ENCODE results near the gene RPAP3.

Gene RPAP3

DNA sequence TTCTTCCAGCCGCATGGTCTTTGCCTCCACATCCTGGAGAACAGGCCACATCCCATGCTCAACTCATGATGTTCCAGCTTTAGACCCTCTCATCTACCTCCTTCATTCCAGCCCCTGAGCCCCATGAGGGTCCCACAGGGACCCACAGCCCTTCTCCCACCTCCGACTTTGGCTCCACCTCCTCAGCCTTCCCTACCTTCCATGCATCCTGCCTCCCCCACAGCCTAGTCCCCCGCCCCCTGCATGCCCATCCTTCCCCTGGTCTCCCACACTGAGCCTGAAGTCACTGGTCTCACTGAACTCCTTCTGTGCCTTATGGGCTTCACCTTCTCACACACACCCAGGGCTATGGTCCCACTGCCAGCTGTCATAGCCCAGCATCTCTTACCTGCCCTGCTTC is 43.1 kb upstream of the RPAP3 start:
- Histone ChIP-seq H3K4me1 (ENCODE audit: control insufficient read depth, insufficient read depth, low read length, poor library complexity, severe bottlenecking) (no peaks in the 10 kb centered on the region), H3K27ac (ENCODE audit: insufficient read depth, low read length, poor library complexity, severe bottlenecking) (no peak overlapping the region), H3K9me3 (ENCODE audit: control insufficient read depth, low read length) (no peaks in the 10 kb centered on the region), H3K27me3 (replicated peaks; ENCODE audit: control insufficient read depth, insufficient read depth, low read length, poor library complexity, severe bottlenecking) (no peaks in the 10 kb centered on the region), H3K4me3 (ENCODE audit: insufficient read depth, low read depth, low read length, poor library complexity, severe bottlenecking) (no peak overlapping the region), H3K36me3 (ENCODE audit: control insufficient read depth, insufficient read depth, low read length) (no peaks in the 10 kb centered on the region)
- no peak for DNase-seq

DNA sequence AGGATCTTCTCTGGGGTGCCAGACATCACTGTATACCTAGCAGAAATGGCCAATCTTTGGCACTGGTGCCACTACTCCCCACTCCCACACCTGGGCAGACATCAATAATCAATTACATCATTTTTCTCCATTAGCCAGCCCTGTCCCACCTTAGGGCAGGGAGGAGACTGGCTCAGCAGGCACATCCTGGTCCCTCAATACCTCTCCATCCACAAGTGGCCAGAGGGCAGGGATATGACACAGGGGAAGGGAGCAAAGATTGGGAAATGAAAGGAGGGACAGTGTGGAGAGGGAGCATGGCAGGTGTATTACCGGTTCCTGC is 42.6 kb upstream of the RPAP3 start:
- no peaks in the 10 kb centered on the region for H3K9me3 ChIP-seq (ENCODE audit: control insufficient read depth, low read length)
- no peak for DNase-seq
- H3K36me3 ChIP-seq (ENCODE audit: control insufficient read depth, insufficient read depth, low read length) = no peaks in the 10 kb centered on the region
- H3K27me3 ChIP-seq (replicated peaks; ENCODE audit: control insufficient read depth, insufficient read depth, low read length, poor library complexity, severe bottlenecking) = no peaks in the 10 kb centered on the region
- H3K27ac ChIP-seq (ENCODE audit: insufficient read depth, low read length, poor library complexity, severe bottlenecking) = no peak overlapping the region
- no peaks in the 10 kb centered on the region for H3K4me1 ChIP-seq (ENCODE audit: control insufficient read depth, insufficient read depth, low read length, poor library complexity, severe bottlenecking)
- H3K4me3 ChIP-seq (ENCODE audit: insufficient read depth, low read depth, low read length, poor library complexity, severe bottlenecking) = no peak overlapping the region

DNA sequence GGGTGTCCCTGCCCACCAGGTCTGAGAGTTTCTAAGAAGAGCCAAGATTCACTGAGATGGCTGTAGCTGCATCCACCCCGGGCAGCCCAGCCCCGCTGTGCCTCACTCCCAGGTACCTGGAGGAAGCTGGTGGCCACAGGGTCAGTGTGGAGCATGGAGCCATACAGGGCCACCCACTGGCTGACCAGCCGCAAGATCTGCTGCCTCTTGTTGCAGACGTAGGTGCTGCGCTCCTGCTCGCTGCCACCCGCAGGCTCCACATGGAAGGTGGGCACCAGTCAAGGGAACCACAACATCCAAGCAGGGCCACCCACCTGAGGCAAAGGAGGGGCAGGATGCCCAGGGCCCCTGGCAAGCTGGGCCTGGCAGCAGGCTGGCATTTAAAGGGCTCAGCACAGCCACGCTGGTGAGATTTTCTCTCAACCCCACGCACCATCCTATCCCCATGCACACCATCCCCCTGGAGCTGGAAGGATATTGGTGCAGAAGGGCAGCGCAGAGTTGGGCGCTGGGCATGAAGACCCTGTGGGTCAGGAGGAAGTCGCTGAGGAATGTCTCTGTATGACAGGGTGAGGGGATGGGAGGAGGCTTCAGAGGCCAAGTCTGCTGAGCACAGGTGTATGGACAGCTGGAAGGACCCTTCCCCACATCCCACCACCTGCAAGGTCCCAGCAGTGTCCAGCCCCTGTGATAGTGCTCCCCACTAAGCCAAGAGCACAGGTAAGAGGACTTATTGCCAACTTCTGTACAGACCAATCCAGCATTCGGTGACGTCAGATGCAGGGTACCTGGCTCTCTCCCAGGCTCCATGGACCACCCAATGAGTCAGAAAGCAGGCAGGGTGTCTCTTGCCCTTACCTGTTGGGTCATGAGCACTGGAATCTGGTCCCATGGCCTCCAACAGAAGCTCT is 42.0 kb upstream of the RPAP3 start:
- no peaks in the 10 kb centered on the region for H3K36me3 ChIP-seq (ENCODE audit: control insufficient read depth, insufficient read depth, low read length)
- H3K27ac ChIP-seq (ENCODE audit: insufficient read depth, low read length, poor library complexity, severe bottlenecking) = no peak overlapping the region
- H3K4me3 ChIP-seq (ENCODE audit: insufficient read depth, low read depth, low read length, poor library complexity, severe bottlenecking) = no peak overlapping the region
- no peak for DNase-seq
- H3K27me3 ChIP-seq (replicated peaks; ENCODE audit: control insufficient read depth, insufficient read depth, low read length, poor library complexity, severe bottlenecking) = no peaks in the 10 kb centered on the region
- H3K4me1 ChIP-seq (ENCODE audit: control insufficient read depth, insufficient read depth, low read length, poor library complexity, severe bottlenecking) = no peaks in the 10 kb centered on the region
- H3K9me3 ChIP-seq (ENCODE audit: control insufficient read depth, low read length) = no peaks in the 10 kb centered on the region

DNA sequence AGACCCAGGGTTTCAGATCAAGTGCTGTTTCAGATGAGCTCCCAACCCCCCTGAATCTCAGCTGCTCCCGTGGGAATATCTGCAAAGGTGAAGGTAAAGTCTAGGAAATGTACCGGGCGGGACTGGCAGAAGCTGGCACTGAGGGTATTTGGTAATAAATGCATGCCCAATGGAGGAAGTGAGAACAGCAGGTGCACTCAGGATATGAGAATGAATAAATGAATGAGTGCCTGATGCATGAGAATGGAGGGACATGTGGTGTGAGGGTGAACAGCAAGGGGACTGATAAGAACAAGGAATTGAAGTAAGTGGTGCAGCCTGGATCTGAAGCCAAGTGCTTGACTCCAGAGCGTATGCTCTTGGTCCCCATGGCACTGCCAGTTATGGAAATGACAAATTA is 41.3 kb upstream of the RPAP3 start:
- Histone ChIP-seq H3K4me1 (ENCODE audit: control insufficient read depth, insufficient read depth, low read length, poor library complexity, severe bottlenecking) (no peaks in the 10 kb centered on the region), H3K27me3 (replicated peaks; ENCODE audit: control insufficient read depth, insufficient read depth, low read length, poor library complexity, severe bottlenecking) (no peaks in the 10 kb centered on the region), H3K36me3 (ENCODE audit: control insufficient read depth, insufficient read depth, low read length) (no peaks in the 10 kb centered on the region), H3K27ac (ENCODE audit: insufficient read depth, low read length, poor library complexity, severe bottlenecking) (no peak overlapping the region), H3K4me3 (ENCODE audit: insufficient read depth, low read depth, low read length, poor library complexity, severe bottlenecking) (no peak overlapping the region), H3K9me3 (ENCODE audit: control insufficient read depth, low read length) (no peaks in the 10 kb centered on the region)
- no peak for DNase-seq

DNA sequence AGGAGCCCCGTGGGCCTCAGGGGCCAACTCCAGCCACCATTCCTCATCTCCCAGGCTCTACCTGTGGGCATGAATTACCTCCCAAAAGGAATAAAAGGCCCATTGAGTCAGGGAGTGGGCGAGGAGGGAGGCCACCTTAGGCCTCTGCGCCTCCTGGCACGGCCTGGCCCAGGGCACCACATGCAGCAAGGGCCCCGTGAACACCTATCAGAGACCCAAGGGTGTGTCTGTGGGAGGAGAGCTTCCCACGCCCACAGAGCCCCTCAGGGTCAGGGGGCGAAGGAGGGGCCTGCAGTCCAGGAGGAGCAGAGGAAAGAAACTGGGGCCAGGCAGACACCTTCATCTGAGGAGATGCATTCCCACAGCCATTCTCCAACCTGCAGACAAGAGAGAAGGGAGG is 40.7 kb upstream of the RPAP3 start:
- Histone ChIP-seq H3K9me3 (ENCODE audit: control insufficient read depth, low read length) (no peaks in the 10 kb centered on the region), H3K4me1 (ENCODE audit: control insufficient read depth, insufficient read depth, low read length, poor library complexity, severe bottlenecking) (peaks cover 6% of the 10 kb centered on the region), H3K36me3 (ENCODE audit: control insufficient read depth, insufficient read depth, low read length) (no peaks in the 10 kb centered on the region), H3K27ac (ENCODE audit: insufficient read depth, low read length, poor library complexity, severe bottlenecking) (no peak overlapping the region), H3K27me3 (replicated peaks; ENCODE audit: control insufficient read depth, insufficient read depth, low read length, poor library complexity, severe bottlenecking) (no peaks in the 10 kb centered on the region), H3K4me3 (ENCODE audit: insufficient read depth, low read depth, low read length, poor library complexity, severe bottlenecking) (no peak overlapping the region)
- DNase-seq = no peak

DNA sequence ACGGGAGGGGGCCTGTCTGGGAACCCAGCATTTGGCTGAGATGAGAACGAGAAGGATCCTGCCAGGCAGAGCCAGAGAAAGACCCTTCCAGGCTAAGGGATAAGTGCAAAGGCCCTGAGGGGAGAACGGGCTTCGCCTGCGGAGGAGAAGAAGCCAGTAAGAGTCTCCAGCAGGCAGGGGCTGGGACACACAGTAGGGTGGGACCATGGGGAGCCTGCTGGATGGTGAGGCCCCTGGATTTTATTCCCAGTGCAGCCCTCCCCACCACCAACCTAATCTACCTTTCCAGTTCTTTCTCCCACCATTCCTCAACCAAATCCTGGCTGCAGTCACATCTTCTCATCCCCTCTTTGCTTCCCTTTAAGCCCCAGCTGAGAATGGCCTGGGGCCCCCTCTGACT is 40.2 kb upstream of the RPAP3 start:
- Histone ChIP-seq H3K4me3 (ENCODE audit: insufficient read depth, low read depth, low read length, poor library complexity, severe bottlenecking) (no peak overlapping the region), H3K9me3 (ENCODE audit: control insufficient read depth, low read length) (no peaks in the 10 kb centered on the region), H3K4me1 (ENCODE audit: control insufficient read depth, insufficient read depth, low read length, poor library complexity, severe bottlenecking) (peaks cover 10% of the 10 kb centered on the region), H3K36me3 (ENCODE audit: control insufficient read depth, insufficient read depth, low read length) (no peaks in the 10 kb centered on the region), H3K27ac (ENCODE audit: insufficient read depth, low read length, poor library complexity, severe bottlenecking) (no peak overlapping the region), H3K27me3 (replicated peaks; ENCODE audit: control insufficient read depth, insufficient read depth, low read length, poor library complexity, severe bottlenecking) (no peaks in the 10 kb centered on the region)
- no peak for DNase-seq

DNA sequence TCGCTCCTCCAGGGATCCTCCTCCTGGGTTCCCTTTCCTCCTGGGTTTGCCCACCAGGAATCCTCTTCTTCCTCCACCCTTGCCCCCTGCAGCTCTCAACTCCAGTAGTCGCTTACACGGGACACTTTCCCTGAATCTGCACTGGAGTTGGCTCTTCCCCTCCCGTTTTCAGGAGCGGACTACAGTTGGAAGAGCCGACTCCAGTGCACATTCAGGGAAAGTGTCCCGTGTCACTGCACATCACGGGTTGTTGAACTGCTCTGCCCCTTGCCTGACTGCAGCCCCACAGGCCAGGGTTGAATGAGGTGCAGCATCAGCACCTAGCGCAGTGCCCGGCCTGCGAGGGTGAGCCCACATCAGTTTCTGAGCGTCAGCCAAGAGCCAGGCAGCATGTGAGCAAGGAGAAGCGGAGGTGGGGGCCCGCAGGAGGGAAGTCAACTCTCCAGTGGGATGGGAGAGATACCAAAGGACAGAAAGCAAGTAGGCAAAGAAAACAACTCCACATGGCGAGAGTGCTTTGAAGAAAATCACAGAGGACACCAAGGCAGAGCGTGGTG is 39.7 kb upstream of the RPAP3 start:
- DNase-seq = no peak
- H3K9me3 ChIP-seq (ENCODE audit: control insufficient read depth, low read length) = no peaks in the 10 kb centered on the region
- H3K27ac ChIP-seq (ENCODE audit: insufficient read depth, low read length, poor library complexity, severe bottlenecking) = no peak overlapping the region
- H3K4me1 ChIP-seq (ENCODE audit: control insufficient read depth, insufficient read depth, low read length, poor library complexity, severe bottlenecking) = peaks cover 15% of the 10 kb centered on the region
- no peak overlapping the region for H3K4me3 ChIP-seq (ENCODE audit: insufficient read depth, low read depth, low read length, poor library complexity, severe bottlenecking)
- H3K36me3 ChIP-seq (ENCODE audit: control insufficient read depth, insufficient read depth, low read length) = no peaks in the 10 kb centered on the region
- no peaks in the 10 kb centered on the region for H3K27me3 ChIP-seq (replicated peaks; ENCODE audit: control insufficient read depth, insufficient read depth, low read length, poor library complexity, severe bottlenecking)

DNA sequence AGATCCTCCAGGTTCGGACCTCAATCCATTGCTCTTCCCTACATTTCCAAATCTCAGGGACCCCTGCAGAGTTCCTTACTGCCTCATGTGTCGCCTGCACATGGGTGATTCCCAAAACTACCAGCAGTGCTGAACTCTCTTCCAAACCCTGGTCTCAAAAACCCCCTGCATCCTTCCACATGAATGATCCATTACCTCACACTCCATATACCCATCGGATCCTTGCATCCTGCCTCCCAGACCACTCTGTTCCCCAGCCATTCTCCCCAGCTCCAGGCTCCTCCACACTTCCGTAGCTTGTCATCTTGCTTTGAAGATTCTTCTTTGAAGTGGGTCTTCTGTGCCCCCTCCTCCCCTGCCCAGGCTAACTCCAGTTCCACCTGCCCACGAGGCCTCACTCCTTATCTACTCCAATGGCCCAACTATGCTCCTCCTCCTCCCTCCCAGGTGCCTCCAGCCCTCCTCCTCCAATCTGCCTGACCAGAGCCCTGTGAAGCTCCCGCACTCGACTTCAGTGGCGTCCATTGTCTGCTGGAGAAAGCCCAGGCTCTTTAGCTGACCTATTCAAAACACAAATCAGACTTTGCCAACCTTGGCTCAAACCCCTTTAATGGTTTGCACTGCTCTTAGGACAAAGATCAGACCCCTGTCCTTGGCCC is 39.1 kb upstream of the RPAP3 start:
- no peaks in the 10 kb centered on the region for H3K36me3 ChIP-seq (ENCODE audit: control insufficient read depth, insufficient read depth, low read length)
- H3K4me3 ChIP-seq (ENCODE audit: insufficient read depth, low read depth, low read length, poor library complexity, severe bottlenecking) = no peak overlapping the region
- no peak for DNase-seq
- H3K9me3 ChIP-seq (ENCODE audit: control insufficient read depth, low read length) = no peaks in the 10 kb centered on the region
- H3K4me1 ChIP-seq (ENCODE audit: control insufficient read depth, insufficient read depth, low read length, poor library complexity, severe bottlenecking) = peaks cover 19% of the 10 kb centered on the region
- H3K27me3 ChIP-seq (replicated peaks; ENCODE audit: control insufficient read depth, insufficient read depth, low read length, poor library complexity, severe bottlenecking) = no peaks in the 10 kb centered on the region
- no peak overlapping the region for H3K27ac ChIP-seq (ENCODE audit: insufficient read depth, low read length, poor library complexity, severe bottlenecking)

DNA sequence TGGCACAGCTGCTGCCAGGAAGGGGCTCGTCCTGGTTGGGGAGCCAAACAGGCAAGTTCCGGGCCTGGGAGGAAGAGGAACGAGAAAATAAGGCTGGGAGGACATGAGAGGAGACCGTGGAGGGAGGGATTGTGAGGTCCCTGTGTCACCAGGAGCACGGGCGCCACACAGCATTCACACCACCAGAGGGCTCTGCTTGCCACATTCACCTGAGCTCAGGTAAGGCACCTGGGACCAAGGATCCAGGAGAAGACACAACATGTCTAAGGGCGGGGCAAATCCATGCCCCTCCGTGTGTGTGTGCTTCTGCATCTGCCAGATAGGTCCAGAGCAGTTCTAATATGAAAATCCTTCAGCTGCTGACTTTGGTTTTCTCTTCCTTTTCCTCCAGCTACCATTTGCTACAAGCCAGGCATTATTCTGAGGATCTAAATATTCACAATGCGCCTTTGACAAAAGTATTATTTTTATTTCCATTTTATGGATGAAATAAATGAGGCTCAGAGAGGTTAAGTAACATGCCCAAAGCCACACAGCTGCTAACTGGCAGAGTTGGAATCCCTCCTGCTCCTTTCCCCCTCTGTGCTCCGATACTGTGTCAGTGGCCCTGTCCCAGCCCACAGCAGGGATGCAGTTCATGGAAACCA is 38.3 kb upstream of the RPAP3 start:
- Histone ChIP-seq H3K4me1 (ENCODE audit: control insufficient read depth, insufficient read depth, low read length, poor library complexity, severe bottlenecking) (peaks cover 19% of the 10 kb centered on the region), H3K9me3 (ENCODE audit: control insufficient read depth, low read length) (no peaks in the 10 kb centered on the region), H3K27ac (ENCODE audit: insufficient read depth, low read length, poor library complexity, severe bottlenecking) (no peak overlapping the region), H3K27me3 (replicated peaks; ENCODE audit: control insufficient read depth, insufficient read depth, low read length, poor library complexity, severe bottlenecking) (no peaks in the 10 kb centered on the region), H3K4me3 (ENCODE audit: insufficient read depth, low read depth, low read length, poor library complexity, severe bottlenecking) (no peak overlapping the region), H3K36me3 (ENCODE audit: control insufficient read depth, insufficient read depth, low read length) (no peaks in the 10 kb centered on the region)
- DNase-seq = peak; percentile 31 to 35 (median 33)
